K562 (cell line): Measurements from ENCODE around the gene LGALS7. TPM values are rescaled to one million over a fixed set of nuclear protein-coding genes. Genes with fewer than 3 reads are reported as not detected.

Experiments
- ARID1B ChIP-seq: fragments of 450-650 bp; IDR thresholded peaks from 2 replicates; pipeline ENCODE4 v1.6.1; 2016; ENCODE audit warnings: antibody characterized with exemption, mild to moderate bottlenecking, inconsistent platforms
- CBFA2T2 ChIP-seq: fragments of 450-650 bp; conservative IDR thresholded peaks from 2 replicates; pipeline ENCODE4 v1.6.1; 2017; ENCODE audit warnings: mild to moderate bottlenecking
- CCNT2 ChIP-seq: IDR thresholded peaks from 2 replicates; pipeline ENCODE4 v1.6.1; 2011; ENCODE audit warnings: borderline replicate concordance, low read depth, mild to moderate bottlenecking, moderate library complexity, mixed read lengths, low read length; ENCODE audit not compliant: insufficient read length; ENCODE audit errors: extremely low read depth
- CXXC5 ChIP-seq: fragments of 250-450 bp; sonication (Bioruptor Pico); IDR thresholded peaks from 2 replicates; pipeline ENCODE4 v1.8.0; 2022; ENCODE audit warnings: inconsistent platforms, mild to moderate bottlenecking, moderate library complexity
- DPF2 ChIP-seq: fragments of 450-650 bp; IDR thresholded peaks from 2 replicates; pipeline ENCODE4 v1.6.1; 2016
- E2F3 ChIP-seq: fragments of 250-450 bp; sonication (Bioruptor Pico); IDR thresholded peaks from 2 replicates; pipeline ENCODE4 v1.4.0; 2020; ENCODE audit warnings: mild to moderate bottlenecking
- HDAC1 ChIP-seq, 2 experiments: fragments of 450-650 bp; IDR thresholded peaks; 2 replicates each; pipeline ENCODE4 v1.6.1; 2016 to 2017; ENCODE audit warnings: inconsistent platforms in 1 of 2, mild to moderate bottlenecking in 1 of 2, moderate library complexity in 1 of 2
- NCOA1 ChIP-seq: fragments of 450-650 bp; IDR thresholded peaks from 2 replicates; pipeline ENCODE4 v1.6.1; 2016; ENCODE audit warnings: low read depth
- PML ChIP-seq: IDR thresholded peaks from 2 replicates; pipeline ENCODE4 v1.6.1; 2012; ENCODE audit warnings: low read length, inconsistent platforms
- PTBP1 ChIP-seq: fragments of 200-400 bp; formaldehyde crosslinking; IDR thresholded peaks from 2 replicates; pipeline ENCODE4 v1.6.1; 2017; ENCODE audit warnings: low read depth, low read length
- SMAD1 ChIP-seq: fragments of 150-350 bp; IDR thresholded peaks from 2 replicates; pipeline ENCODE4 v1.6.1; 2014; ENCODE audit warnings: low read length, low read depth; ENCODE audit not compliant: partially characterized antibody
- SMARCA4 ChIP-seq: fragments of 450-650 bp; IDR thresholded peaks from 2 replicates; pipeline ENCODE4 v1.6.1; 2016
- SRF ChIP-seq, 2 experiments: fragments of 250-450, 450-650 bp in 1 of 2; sonication (Bioruptor Pico) in 1 of 2; sonication (generic) in 1 of 2; formaldehyde crosslinking; IDR thresholded peaks; 2 replicates each; pipeline versions ENCODE4 v1.5.0 to v1.5.1; 2020 to 2022; ENCODE audit warnings: mild to moderate bottlenecking in 1 of 2, missing genetic modification reagents in 1 of 2
- polyA plus RNA-seq, 8 experiments: library from polyadenylated mRNA; depleted of rRNA in 4 of 8; stranded (reverse) in 5 of 8; unstranded in 3 of 8; fragments of >200 nt; fragmentation: Nextera tagmentation in 2 of 8; fragmentation: Illumina TruSeq in 1 of 8; extraction: Ambion mirVana in 2 of 8; extraction: Trizol in 1 of 8; gene quantifications; 2 replicates each; pipeline versions ENCODE4 v1.2.1 to v1.2.3, GENCODE V29; 2011 to 2014; ENCODE audit warnings: inconsistent platforms in 1 of 8, missing spikeins in 1 of 8
- total RNA-seq, 7 experiments: library from RNA; depleted of rRNA in 6 of 7; stranded (reverse); fragments of >200 nt in 6 of 7; fragmentation: Illumina TruSeq in 2 of 7; extraction: Trizol in 2 of 7; gene quantifications; 2 replicates each; pipeline versions ENCODE4 v1.2.1 to v1.2.3, GENCODE V29; 2011 to 2021; ENCODE audit warnings: low replicate concordance in 1 of 7
- TF ChIP-seq, protein P1 (sequence below): fragments of 250-450 bp; sonication (Bioruptor Pico); IDR thresholded peaks from 2 replicates; pipeline ENCODE4 v1.5.0; 2021
- TF ChIP-seq, protein P2 (sequence below), 2 experiments: fragments of 450-650 bp; IDR thresholded peaks; 2 replicates each; pipeline ENCODE4 v1.6.1; 2018; ENCODE audit warnings: mild to moderate bottlenecking in 2 of 2, low read depth in 1 of 2; ENCODE audit not compliant: partially characterized antibody in 2 of 2
- TF ChIP-seq, protein P3 (sequence below): fragments of 250-450 bp; sonication (Bioruptor Pico); IDR thresholded peaks from 2 replicates; pipeline ENCODE4 v1.4.0; 2020; ENCODE audit warnings: borderline replicate concordance
- TF ChIP-seq, protein P4 (sequence below): fragments of 250-450 bp; sonication (Bioruptor Pico); IDR thresholded peaks from 2 replicates; pipeline ENCODE4 v1.5.1; 2021; ENCODE audit warnings: mild to moderate bottlenecking

LGALS7 gene
- total and polyA plus RNA-seq, 9 of the 15 experiments (the other 6 are each of a cell fraction or from before 2014, with no cell fraction given) = not detected

DNA sequence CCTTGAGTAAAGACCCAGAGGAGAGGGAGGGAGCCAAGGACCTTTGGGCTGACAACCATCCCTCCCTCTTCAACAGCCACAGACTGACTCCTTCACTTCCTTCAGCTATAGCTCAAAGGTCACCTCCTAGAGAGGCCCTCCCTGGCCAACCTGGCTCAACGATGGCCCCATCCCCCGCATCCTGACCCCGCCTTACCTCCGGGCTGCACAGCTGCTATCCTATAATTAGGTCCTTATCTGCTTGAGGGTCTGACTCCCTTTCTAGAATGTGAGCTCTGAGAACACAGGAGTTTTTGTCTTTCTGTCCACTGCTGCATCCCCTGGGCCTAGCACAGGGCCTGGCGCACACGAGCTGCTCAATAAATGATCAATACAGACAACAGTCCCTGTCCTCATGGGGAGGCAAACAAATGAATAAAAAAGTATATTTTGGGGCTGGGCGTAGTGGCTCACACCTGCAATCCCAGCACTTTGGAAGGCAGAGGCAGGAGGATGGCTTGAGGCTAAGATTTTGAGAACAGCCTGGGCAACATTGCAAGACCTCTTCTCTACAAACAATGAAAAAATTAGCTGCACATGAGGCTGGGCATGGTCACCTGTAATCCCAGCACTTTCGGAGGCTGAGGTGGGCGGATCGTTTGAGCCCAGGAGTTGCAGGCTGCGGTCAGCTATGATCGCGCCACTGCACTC lies 46.1 kb upstream of the LGALS7 start (continued):
- TF ChIP-seq, protein P1, sequence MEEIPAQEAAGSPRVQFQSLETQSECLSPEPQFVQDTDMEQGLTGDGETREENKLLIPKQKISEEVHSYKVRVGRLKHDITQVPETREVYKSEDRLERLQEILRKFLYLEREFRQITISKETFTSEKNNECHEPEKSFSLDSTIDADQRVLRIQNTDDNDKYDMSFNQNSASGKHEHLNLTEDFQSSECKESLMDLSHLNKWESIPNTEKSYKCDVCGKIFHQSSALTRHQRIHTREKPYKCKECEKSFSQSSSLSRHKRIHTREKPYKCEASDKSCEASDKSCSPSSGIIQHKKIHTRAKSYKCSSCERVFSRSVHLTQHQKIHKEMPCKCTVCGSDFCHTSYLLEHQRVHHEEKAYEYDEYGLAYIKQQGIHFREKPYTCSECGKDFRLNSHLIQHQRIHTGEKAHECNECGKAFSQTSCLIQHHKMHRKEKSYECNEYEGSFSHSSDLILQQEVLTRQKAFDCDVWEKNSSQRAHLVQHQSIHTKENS (CRISPR knock-in tag) = no peak
- TF ChIP-seq CXXC5 (CRISPR knock-in tag) (peak; percentile 69), CBFA2T2 (peak; percentile 82), NCOA1 (peak; percentile 82; the same call in 1 of the 2 replicates), SRF (CRISPR knock-in tag; IDR thresholded peaks at IDR 0.05) (peak in 1 of 2 experiments; percentile 73; a peak in 1 of 4 replicates), PTBP1 (no peak), SMARCA4 (peak; percentile 72; the same call in 1 of the 2 replicates), PML (peak; percentile 38; the same call in 1 of the 2 replicates), E2F3 (CRISPR knock-in tag) (no peak), HDAC1 (IDR thresholded peaks at IDR 0.05) (peak in 1 of 2 experiments; percentile 86; a peak in 2 of 4 replicates), SMAD1 (no peak), DPF2 (peak; percentile 79), ARID1B (peak; percentile 78), CCNT2 (peak; percentile 62)
- TF ChIP-seq, protein P2, sequence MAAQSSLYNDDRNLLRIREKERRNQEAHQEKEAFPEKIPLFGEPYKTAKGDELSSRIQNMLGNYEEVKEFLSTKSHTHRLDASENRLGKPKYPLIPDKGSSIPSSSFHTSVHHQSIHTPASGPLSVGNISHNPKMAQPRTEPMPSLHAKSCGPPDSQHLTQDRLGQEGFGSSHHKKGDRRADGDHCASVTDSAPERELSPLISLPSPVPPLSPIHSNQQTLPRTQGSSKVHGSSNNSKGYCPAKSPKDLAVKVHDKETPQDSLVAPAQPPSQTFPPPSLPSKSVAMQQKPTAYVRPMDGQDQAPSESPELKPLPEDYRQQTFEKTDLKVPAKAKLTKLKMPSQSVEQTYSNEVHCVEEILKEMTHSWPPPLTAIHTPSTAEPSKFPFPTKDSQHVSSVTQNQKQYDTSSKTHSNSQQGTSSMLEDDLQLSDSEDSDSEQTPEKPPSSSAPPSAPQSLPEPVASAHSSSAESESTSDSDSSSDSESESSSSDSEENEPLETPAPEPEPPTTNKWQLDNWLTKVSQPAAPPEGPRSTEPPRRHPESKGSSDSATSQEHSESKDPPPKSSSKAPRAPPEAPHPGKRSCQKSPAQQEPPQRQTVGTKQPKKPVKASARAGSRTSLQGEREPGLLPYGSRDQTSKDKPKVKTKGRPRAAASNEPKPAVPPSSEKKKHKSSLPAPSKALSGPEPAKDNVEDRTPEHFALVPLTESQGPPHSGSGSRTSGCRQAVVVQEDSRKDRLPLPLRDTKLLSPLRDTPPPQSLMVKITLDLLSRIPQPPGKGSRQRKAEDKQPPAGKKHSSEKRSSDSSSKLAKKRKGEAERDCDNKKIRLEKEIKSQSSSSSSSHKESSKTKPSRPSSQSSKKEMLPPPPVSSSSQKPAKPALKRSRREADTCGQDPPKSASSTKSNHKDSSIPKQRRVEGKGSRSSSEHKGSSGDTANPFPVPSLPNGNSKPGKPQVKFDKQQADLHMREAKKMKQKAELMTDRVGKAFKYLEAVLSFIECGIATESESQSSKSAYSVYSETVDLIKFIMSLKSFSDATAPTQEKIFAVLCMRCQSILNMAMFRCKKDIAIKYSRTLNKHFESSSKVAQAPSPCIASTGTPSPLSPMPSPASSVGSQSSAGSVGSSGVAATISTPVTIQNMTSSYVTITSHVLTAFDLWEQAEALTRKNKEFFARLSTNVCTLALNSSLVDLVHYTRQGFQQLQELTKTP (IDR thresholded peaks at IDR 0.05; ENCODE audit: low read depth in 1 of 2, partially characterized antibody in 2 of 2) = peak in 1 of 2 experiments; percentile 46
- TF ChIP-seq, protein P3, sequence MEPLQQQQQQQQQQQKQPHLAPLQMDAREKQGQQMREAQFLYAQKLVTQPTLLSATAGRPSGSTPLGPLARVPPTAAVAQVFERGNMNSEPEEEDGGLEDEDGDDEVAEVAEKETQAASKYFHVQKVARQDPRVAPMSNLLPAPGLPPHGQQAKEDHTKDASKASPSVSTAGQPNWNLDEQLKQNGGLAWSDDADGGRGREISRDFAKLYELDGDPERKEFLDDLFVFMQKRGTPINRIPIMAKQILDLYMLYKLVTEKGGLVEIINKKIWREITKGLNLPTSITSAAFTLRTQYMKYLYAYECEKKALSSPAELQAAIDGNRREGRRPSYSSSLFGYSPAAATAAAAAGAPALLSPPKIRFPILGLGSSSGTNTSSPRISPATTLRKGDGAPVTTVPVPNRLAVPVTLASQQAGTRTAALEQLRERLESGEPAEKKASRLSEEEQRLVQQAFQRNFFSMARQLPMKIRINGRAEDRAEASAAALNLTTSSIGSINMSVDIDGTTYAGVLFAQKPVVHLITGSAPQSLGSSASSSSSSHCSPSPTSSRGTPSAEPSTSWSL (CRISPR knock-in tag) = no peak
- TF ChIP-seq, protein P4, sequence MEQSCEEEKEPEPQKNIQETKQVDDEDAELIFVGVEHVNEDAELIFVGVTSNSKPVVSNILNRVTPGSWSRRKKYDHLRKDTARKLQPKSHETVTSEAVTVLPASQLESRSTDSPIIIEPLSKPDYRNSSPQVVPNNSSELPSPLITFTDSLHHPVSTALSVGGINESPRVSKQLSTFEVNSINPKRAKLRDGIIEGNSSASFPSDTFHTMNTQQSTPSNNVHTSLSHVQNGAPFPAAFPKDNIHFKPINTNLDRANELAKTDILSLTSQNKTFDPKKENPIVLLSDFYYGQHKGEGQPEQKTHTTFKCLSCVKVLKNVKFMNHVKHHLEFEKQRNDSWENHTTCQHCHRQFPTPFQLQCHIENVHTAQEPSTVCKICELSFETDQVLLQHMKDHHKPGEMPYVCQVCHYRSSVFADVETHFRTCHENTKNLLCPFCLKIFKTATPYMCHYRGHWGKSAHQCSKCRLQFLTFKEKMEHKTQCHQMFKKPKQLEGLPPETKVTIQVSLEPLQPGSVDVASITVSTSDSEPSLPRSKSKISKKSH (CRISPR knock-in tag) = no peak
